Neural progenitor cell (in vitro differentiated cells): ENCODE measurements around the gene CHRNB4. TPM values are rescaled to one million over a fixed set of nuclear protein-coding genes. Genes with fewer than 3 reads are reported as not detected.

Experiments
- DNase-seq: peaks from one replicate; pipeline ENCODE4 v3.0.0-alpha.2; 2016; ENCODE audit warnings: low spot score
- H2AFZ ChIP-seq: fragments of 200-600 bp; sonication (generic); replicated peaks from 2 replicates; pipeline ENCODE4 v1.6.1; 2016; ENCODE audit warnings: antibody characterized with exemption
- H3F3A ChIP-seq: fragments of 200-600 bp; sonication (generic); 2 replicates; pipeline ENCODE4 v1.6.1; 2016; ENCODE audit warnings: antibody characterized with exemption, low read depth
- H3K27ac ChIP-seq: fragments of 200-600 bp; sonication (generic); 2 replicates; pipeline ENCODE4 v1.5.1; 2016; ENCODE audit warnings: mild to moderate bottlenecking
- H3K27me3 ChIP-seq: fragments of 200-600 bp; sonication (generic); 2 replicates; pipeline ENCODE4 v1.6.1; 2016; ENCODE audit warnings: mild to moderate bottlenecking, moderate library complexity
- H3K36me3 ChIP-seq: fragments of 200-600 bp; sonication (generic); 2 replicates; pipeline ENCODE4 v1.5.1; 2016
- H3K4me1 ChIP-seq: fragments of 200-600 bp; sonication (generic); 2 replicates; pipeline ENCODE4 v1.6.1; 2016; ENCODE audit warnings: mixed run types
- H3K4me2 ChIP-seq: fragments of 200-600 bp; sonication (generic); 2 replicates; pipeline ENCODE4 v1.6.1; 2016
- H3K4me3 ChIP-seq: fragments of 200-600 bp; sonication (generic); 2 replicates; pipeline ENCODE4 v1.5.1; 2016
- H3K79me2 ChIP-seq: fragments of 200-600 bp; sonication (generic); 2 replicates; pipeline ENCODE4 v1.6.1; 2016; ENCODE audit warnings: low read depth
- H3K9ac ChIP-seq: fragments of 200-600 bp; sonication (generic); 2 replicates; pipeline ENCODE4 v1.6.1; 2016
- H3K9me3 ChIP-seq: fragments of 200-600 bp; sonication (generic); 2 replicates; pipeline ENCODE4 v1.5.1; 2016; ENCODE audit warnings: low read depth
- H4K20me1 ChIP-seq: fragments of 200-600 bp; sonication (generic); 2 replicates; pipeline ENCODE4 v1.6.1; 2016; ENCODE audit warnings: low read depth
- H3K27ac Mint-ChIP-seq: 3 replicates; pipeline ENCODE4 v1.8.0; 2021; ENCODE audit warnings: mixed read lengths
- H3K27me3 Mint-ChIP-seq: 2 replicates; pipeline ENCODE4 v1.8.0; 2022; ENCODE audit warnings: low read depth, mild to moderate bottlenecking, inconsistent platforms, moderate library complexity, mixed read lengths; ENCODE audit not compliant: insufficient read depth
- H3K36me3 Mint-ChIP-seq: 3 replicates; pipeline ENCODE4 v1.8.0; 2021; ENCODE audit warnings: mixed read lengths
- H3K4me1 Mint-ChIP-seq: 3 replicates; pipeline ENCODE4 v1.8.0; 2021; ENCODE audit warnings: mixed read lengths
- H3K4me3 Mint-ChIP-seq: 3 replicates; pipeline ENCODE4 v1.8.0; 2021; ENCODE audit warnings: mild to moderate bottlenecking, moderate library complexity, mixed read lengths
- H3K9me3 Mint-ChIP-seq: 3 replicates; pipeline ENCODE4 v1.8.0; 2020; ENCODE audit warnings: mixed read lengths
- CTCF ChIP-seq: fragments of 200-600 bp; sonication (generic); IDR thresholded peaks from 2 replicates; pipeline ENCODE4 v1.5.1; 2017; ENCODE audit warnings: antibody characterized with exemption, mild to moderate bottlenecking
- EZH2 ChIP-seq: fragments of 200-600 bp; sonication (generic); IDR thresholded peaks from 2 replicates; pipeline ENCODE4 v1.6.1; 2017; ENCODE audit warnings: antibody characterized with exemption, mild to moderate bottlenecking, moderate library complexity
- EZH2phosphoT487 ChIP-seq: fragments of 200-600 bp; sonication (generic); IDR thresholded peaks from 2 replicates; pipeline ENCODE4 v1.6.1; 2017; ENCODE audit warnings: antibody characterized with exemption
- total RNA-seq: library from RNA; depleted of rRNA; stranded (reverse); fragments of >200 nt; gene quantifications from 2 replicates; pipeline ENCODE4 v1.2.3, GENCODE V29; 2015; ENCODE audit warnings: low replicate concordance

The CHRNB4 gene
- total RNA-seq, 1 donor from 2014 or later: 0.24 TPM

- Histone ChIP-seq H3K27ac (no peak overlapping the region), H3K27me3 (peaks cover 24% of the 10 kb centered on the region), H3K9ac (no peak overlapping the region), H3K36me3 (no peaks in the 10 kb centered on the region), H3K4me2 (no peak overlapping the region), H3K4me3 (no peak overlapping the region), H3K9me3 (no peaks in the 10 kb centered on the region), H3K4me1 (peaks cover 6% of the 10 kb centered on the region), H3F3A (peaks cover 11% of the 10 kb centered on the region), H2AFZ (no peak overlapping the region), H4K20me1 (no peaks in the 10 kb centered on the region), H3K79me2 (no peaks in the 10 kb centered on the region)
- Mint-ChIP-seq H3K27me3 (peaks cover 15% of the 10 kb centered on the region), H3K4me3 (no peak overlapping the region), H3K27ac (no peak overlapping the region), H3K4me1 (peaks cover 8% of the 10 kb centered on the region), H3K36me3 (no peaks in the 10 kb centered on the region), H3K9me3 (no peaks in the 10 kb centered on the region)
- DNase-seq: no peak
- TF ChIP-seq CTCF (no peak), EZH2phosphoT487 (no peak), EZH2 (no peak)
These were observed 4.0 kb upstream of the CHRNB4 start for GRCh38 chr15:78645009-78645408.

GRCh38 chr15:78642331-78642730 lies 1.3 kb upstream of the CHRNB4 start:
- no peaks in the 10 kb centered on the region for H3K36me3 Mint-ChIP-seq
- Histone ChIP-seq H3K4me1 (peaks cover 6% of the 10 kb centered on the region), H3K79me2 (no peaks in the 10 kb centered on the region), H3K27ac (no peak overlapping the region), H3K4me3 (no peak overlapping the region), H3K9me3 (no peaks in the 10 kb centered on the region), H3K4me2 (no peak overlapping the region), H3K27me3 (peaks cover 30% of the 10 kb centered on the region), H3F3A (peaks cover 15% of the 10 kb centered on the region), H3K36me3 (no peaks in the 10 kb centered on the region), H3K9ac (no peak overlapping the region), H2AFZ (no peak overlapping the region), H4K20me1 (no peaks in the 10 kb centered on the region)
- DNase-seq: no peak
- no peak for TF ChIP-seq EZH2
- no peak for TF ChIP-seq CTCF
- no peak for TF ChIP-seq EZH2phosphoT487
- peaks cover 13% of the 10 kb centered on the region for H3K4me1 Mint-ChIP-seq
- H3K27ac Mint-ChIP-seq: no peak overlapping the region
- no peaks in the 10 kb centered on the region for H3K9me3 Mint-ChIP-seq
- H3K27me3 Mint-ChIP-seq: peaks cover 18% of the 10 kb centered on the region
- H3K4me3 Mint-ChIP-seq: peak overlapping the region; percentile 84

GRCh38 chr15:78641749-78642275 lies 802 bp upstream of the CHRNB4 start:
- Histone ChIP-seq H3K27me3 (peaks cover 30% of the 10 kb centered on the region), H3K36me3 (no peaks in the 10 kb centered on the region), H3K4me2 (peak overlapping the region; percentile 89), H4K20me1 (no peaks in the 10 kb centered on the region), H3K4me1 (peaks cover 6% of the 10 kb centered on the region), H3F3A (peaks cover 15% of the 10 kb centered on the region), H3K9ac (no peak overlapping the region), H3K9me3 (no peaks in the 10 kb centered on the region), H2AFZ (peak overlapping the region; percentile 80), H3K79me2 (no peaks in the 10 kb centered on the region), H3K27ac (no peak overlapping the region), H3K4me3 (peak overlapping the region; percentile 64)
- DNase-seq: no peak
- TF ChIP-seq EZH2 (no peak), EZH2phosphoT487 (no peak), CTCF (no peak)
- Mint-ChIP-seq H3K27me3 (peaks cover 16% of the 10 kb centered on the region), H3K4me1 (peaks cover 13% of the 10 kb centered on the region), H3K4me3 (peak overlapping the region; percentile 84), H3K9me3 (no peaks in the 10 kb centered on the region), H3K27ac (no peak overlapping the region), H3K36me3 (no peaks in the 10 kb centered on the region)
